ENCODE results near the gene FTL.
A peak's percentile ranks its signal among the peaks of the same experiment; 100 is the strongest.

Gene FTL

DNA sequence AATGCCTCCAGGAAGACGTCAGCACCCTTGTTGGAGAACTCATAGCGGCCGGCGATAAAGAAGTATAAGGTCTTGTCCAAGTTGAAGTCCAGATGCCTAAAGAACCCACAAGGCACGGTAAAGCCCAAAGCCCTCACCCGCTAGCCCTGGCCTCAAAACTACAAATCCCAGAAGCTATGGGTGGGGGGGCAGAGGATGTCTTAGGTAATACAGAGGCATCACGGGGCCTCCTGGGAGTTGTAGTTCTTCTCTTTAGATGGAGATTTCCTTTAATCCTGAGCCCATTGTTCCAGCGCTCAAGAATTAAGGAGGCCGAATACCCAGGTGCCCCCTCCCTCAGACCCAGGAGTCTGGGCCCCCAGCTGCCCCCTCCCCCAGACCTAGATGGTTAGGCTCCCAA, 17.2 kb downstream of the FTL start:
- DNase-seq (ENCODE audit: low read depth in 1 of 2, low spot score in 1 of 2): no peak
- no peaks in the 10 kb centered on the region for H3K27me3 ChIP-seq (ENCODE audit: insufficient read depth, poor library complexity, severe bottlenecking)
- H3K4me3 ChIP-seq (replicated peaks; ENCODE audit: insufficient read depth, low read length): no peak overlapping the region
- H3K27ac ChIP-seq (replicated peaks): no peak overlapping the region
- TF ChIP-seq CTCF (IDR thresholded peaks at IDR 0.05; ENCODE audit: insufficient read depth, low read length) (no peak), GABPA (IDR thresholded peaks at IDR 0.05; ENCODE audit: low read depth) (no peak)

DNA sequence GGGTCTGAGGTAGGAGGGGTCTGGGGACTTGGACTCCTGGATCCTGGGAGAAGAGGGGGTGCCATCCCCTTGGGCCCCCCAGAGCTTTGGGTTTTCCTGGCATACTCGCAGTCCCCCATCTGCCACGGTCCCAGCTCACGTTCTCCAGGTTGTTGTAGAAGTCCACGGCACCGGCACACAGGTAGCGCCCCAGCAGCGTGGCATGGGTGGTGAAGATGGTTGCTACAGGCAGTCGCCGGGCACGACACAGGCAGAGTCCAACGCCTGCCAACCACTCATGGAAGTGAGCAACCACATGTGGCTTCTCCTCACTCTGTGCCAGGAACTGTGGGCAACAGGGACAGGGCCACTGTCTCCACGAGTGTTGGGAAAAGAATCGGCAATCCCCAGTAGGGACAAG, 20.6 kb downstream of the FTL start:
- DNase-seq (ENCODE audit: low read depth in 1 of 2, low spot score in 1 of 2): no peak
- TF ChIP-seq GABPA (IDR thresholded peaks at IDR 0.05; ENCODE audit: low read depth) (no peak), SPI1 (IDR thresholded peaks at IDR 0.05; ENCODE audit: borderline replicate concordance, low read depth) (no peak), POLR2AphosphoS5 (IDR thresholded peaks at IDR 0.05; ENCODE audit: low read depth) (no peak), REST (IDR thresholded peaks at IDR 0.05; ENCODE audit: insufficient replicate concordance, low read depth) (no peak), CTCF (IDR thresholded peaks at IDR 0.05; ENCODE audit: insufficient read depth, low read length) (no peak)
- Histone ChIP-seq H3K27me3 (ENCODE audit: insufficient read depth, poor library complexity, severe bottlenecking) (no peaks in the 10 kb centered on the region), H3K27ac (replicated peaks) (no peak overlapping the region), H3K4me3 (replicated peaks; ENCODE audit: insufficient read depth, low read length) (no peak overlapping the region)

DNA sequence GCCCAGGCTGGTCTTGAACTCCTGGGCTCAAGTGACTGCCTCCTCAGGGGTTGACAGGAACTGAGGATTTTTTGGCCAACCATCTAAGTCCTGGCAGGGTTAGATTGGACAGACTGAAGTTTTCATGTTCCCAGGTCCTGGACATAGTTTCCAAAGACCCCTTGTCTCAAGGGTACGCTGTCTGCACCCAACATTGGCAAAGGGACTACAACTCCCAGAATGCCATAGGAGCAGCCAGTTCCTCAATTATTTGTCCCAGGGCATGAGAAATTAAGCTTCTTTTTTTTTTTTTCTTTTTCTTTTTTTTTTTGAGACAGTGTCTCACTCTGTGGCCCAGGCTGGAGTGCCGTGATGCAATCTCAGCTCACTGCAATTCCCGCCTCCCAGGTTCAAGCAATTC, 21.1 kb downstream of the FTL start:
- H3K27ac ChIP-seq (replicated peaks): no peak overlapping the region
- H3K27me3 ChIP-seq (ENCODE audit: insufficient read depth, poor library complexity, severe bottlenecking): no peaks in the 10 kb centered on the region
- DNase-seq (ENCODE audit: low read depth in 1 of 2, low spot score in 1 of 2): no peak
- TF ChIP-seq REST (IDR thresholded peaks at IDR 0.05; ENCODE audit: insufficient replicate concordance, low read depth): no peak
- TF ChIP-seq SPI1 (IDR thresholded peaks at IDR 0.05; ENCODE audit: borderline replicate concordance, low read depth): peak; percentile 86
- no peak overlapping the region for H3K4me3 ChIP-seq (replicated peaks; ENCODE audit: insufficient read depth, low read length)

DNA sequence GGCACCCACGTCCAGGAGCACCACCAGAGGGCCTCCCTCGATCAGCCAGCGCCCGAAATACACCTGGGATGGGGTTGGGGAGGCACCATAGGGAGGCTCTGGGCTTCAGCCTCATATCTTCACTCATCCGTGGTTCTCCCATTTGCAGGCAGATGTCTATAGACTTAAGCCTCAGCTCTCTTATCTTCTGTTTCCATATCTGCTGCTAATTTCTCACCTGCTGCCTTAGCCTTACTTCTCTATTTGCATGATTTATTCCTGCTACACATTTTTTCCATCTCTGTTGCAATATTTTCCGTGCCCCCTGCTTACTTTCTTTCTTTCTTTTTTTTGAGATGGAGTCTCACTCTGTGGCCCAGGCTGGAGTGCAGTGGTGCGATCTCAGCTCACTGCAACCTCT, 22.2 kb downstream of the FTL start:
- TF ChIP-seq POLR2AphosphoS5 (IDR thresholded peaks at IDR 0.05; ENCODE audit: low read depth) (no peak), CTCF (IDR thresholded peaks at IDR 0.05; ENCODE audit: insufficient read depth, low read length) (no peak), SPI1 (IDR thresholded peaks at IDR 0.05; ENCODE audit: borderline replicate concordance, low read depth) (no peak), GABPA (IDR thresholded peaks at IDR 0.05; ENCODE audit: low read depth) (no peak), REST (IDR thresholded peaks at IDR 0.05; ENCODE audit: insufficient replicate concordance, low read depth) (no peak)
- Histone ChIP-seq H3K27me3 (ENCODE audit: insufficient read depth, poor library complexity, severe bottlenecking) (no peaks in the 10 kb centered on the region), H3K27ac (replicated peaks) (no peak overlapping the region), H3K4me3 (replicated peaks; ENCODE audit: insufficient read depth, low read length) (no peak overlapping the region)
- DNase-seq (ENCODE audit: low read depth in 1 of 2, low spot score in 1 of 2): no peak
